IPS DF 6.9 (cell line): Measurements from ENCODE around the gene NGEF.

ENCODE experiments used
- DNase-seq: peaks from one replicate; pipeline ENCODE4 v3.0.0-alpha.2; 2013; ENCODE audit warnings: low read depth, low spot score
- H3K27ac ChIP-seq: one replicate; pipeline ENCODE4 v1.5.1; 2013; ENCODE audit warnings: low read length, control low read depth
- H3K27me3 ChIP-seq: 2 replicates; pipeline ENCODE4 v1.6.1; 2013; ENCODE audit warnings: mild to moderate bottlenecking, low read length; ENCODE audit not compliant: control insufficient read depth, insufficient read depth
- H3K36me3 ChIP-seq: 2 replicates; pipeline ENCODE4 v1.6.1; 2013; ENCODE audit warnings: low read length; ENCODE audit not compliant: control insufficient read depth, insufficient read depth
- H3K4me1 ChIP-seq: 2 replicates; pipeline ENCODE4 v1.6.1; 2013; ENCODE audit warnings: low read length; ENCODE audit not compliant: control insufficient read depth, insufficient read depth
- H3K4me3 ChIP-seq: 2 replicates; pipeline ENCODE4 v1.5.1; 2013; ENCODE audit warnings: mild to moderate bottlenecking, low read length
- H3K9me3 ChIP-seq: 2 replicates; pipeline ENCODE4 v1.6.1; 2013; ENCODE audit warnings: low read length, inconsistent platforms; ENCODE audit not compliant: control insufficient read depth, insufficient read depth
- WGBS: extraction: QIAGEN DNeasy Blood & Tissue Kit; methylation state at CpG from one replicate; pipeline ENCODE4 v1.1.7; 2013; ENCODE audit warnings: mixed read lengths, missing lambda C conversion rate; ENCODE audit not compliant: insufficient read length, insufficient coverage; 5-methylcytosine and 5-hydroxymethylcytosine counted together

Gene NGEF

GRCh38 chr2:233041722-233042323 lies 28.8 kb upstream of the NGEF start:
- no peaks in the 10 kb centered on the region for H3K4me1 ChIP-seq
- no CpG with 5 or more reads among the region's 10 CpGs for WGBS
- no peaks in the 10 kb centered on the region for H3K36me3 ChIP-seq
- H3K9me3 ChIP-seq: no peaks in the 10 kb centered on the region
- H3K27me3 ChIP-seq: no peaks in the 10 kb centered on the region
- H3K4me3 ChIP-seq: no peak overlapping the region
- no peak for DNase-seq
- no peak overlapping the region for H3K27ac ChIP-seq

DNA sequence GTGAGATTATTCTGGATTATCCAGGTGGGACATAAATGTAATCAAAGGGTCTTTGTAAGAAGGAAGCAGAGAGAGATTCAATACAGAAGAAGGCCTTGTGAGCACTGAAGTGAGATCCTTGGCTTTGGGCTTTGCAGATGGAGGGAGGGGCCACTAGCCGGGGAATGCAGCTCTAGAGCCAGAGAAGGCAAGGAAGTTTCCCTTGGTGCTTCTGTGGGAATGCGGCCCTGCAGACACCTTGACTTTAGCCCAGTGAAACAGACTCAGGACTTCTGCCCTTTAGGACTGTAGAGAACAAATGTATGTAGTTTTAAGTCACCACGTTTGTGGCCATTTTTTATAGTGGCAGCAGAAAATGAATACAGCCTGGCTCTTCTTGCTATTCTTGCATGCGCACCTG lies 27.5 kb upstream of the NGEF start:
- no peaks in the 10 kb centered on the region for H3K9me3 ChIP-seq
- no peaks in the 10 kb centered on the region for H3K36me3 ChIP-seq
- no CpG with 5 or more reads among the region's 4 CpGs for WGBS
- DNase-seq: no peak
- no peaks in the 10 kb centered on the region for H3K4me1 ChIP-seq
- no peak overlapping the region for H3K4me3 ChIP-seq
- no peaks in the 10 kb centered on the region for H3K27me3 ChIP-seq
- H3K27ac ChIP-seq: no peak overlapping the region

- no peak for DNase-seq
- Histone ChIP-seq H3K36me3 (no peaks in the 10 kb centered on the region), H3K27ac (no peak overlapping the region), H3K4me1 (no peaks in the 10 kb centered on the region), H3K4me3 (no peak overlapping the region), H3K9me3 (no peaks in the 10 kb centered on the region), H3K27me3 (no peaks in the 10 kb centered on the region)
- no CpG with 5 or more reads among the region's 10 CpGs for WGBS
Observed at GRCh38 chr2:233039846-233040530, 26.9 kb upstream of the NGEF start.

DNA sequence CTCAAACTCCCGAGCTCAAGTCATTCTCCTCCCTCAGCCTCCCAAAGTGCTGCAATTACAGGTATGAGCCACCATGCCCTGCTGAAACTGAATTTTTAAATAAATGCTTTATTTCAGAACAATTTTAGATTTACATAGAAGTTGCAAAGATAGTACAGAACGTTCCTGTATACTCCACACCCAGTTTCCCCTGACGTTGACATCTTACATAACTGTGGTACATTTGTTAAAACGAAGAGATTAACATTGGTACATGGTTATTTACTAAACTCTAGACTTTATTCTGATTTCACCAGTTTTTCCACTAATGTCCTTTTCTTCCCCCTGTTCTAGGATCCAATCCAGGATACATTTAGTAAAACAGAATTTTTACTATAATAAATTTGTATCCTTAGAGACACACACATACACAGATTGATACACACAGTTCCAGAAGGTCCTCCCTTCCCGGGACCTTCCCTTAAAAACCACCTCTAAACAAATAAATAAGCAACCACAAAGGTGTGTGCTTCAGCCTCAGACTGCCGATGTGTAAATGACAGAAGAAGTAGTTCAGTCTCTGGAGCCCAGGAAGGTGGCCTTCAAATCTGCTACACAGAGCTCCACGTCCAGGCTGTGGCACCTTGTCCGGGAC lies 26.3 kb upstream of the NGEF start:
- no CpG with 5 or more reads among the region's 8 CpGs for WGBS
- Histone ChIP-seq H3K9me3 (no peaks in the 10 kb centered on the region), H3K4me1 (no peaks in the 10 kb centered on the region), H3K36me3 (no peaks in the 10 kb centered on the region), H3K4me3 (no peak overlapping the region), H3K27me3 (no peaks in the 10 kb centered on the region), H3K27ac (no peak overlapping the region)
- DNase-seq: no peak

- WGBS: no CpG with 5 or more reads among the region's 2 CpGs
- Histone ChIP-seq H3K4me3 (no peak overlapping the region), H3K4me1 (no peaks in the 10 kb centered on the region), H3K9me3 (no peaks in the 10 kb centered on the region), H3K27me3 (no peaks in the 10 kb centered on the region), H3K27ac (no peak overlapping the region), H3K36me3 (no peaks in the 10 kb centered on the region)
- no peak for DNase-seq
Observed at GRCh38 chr2:233037078-233037477, 24.0 kb upstream of the NGEF start.

DNA sequence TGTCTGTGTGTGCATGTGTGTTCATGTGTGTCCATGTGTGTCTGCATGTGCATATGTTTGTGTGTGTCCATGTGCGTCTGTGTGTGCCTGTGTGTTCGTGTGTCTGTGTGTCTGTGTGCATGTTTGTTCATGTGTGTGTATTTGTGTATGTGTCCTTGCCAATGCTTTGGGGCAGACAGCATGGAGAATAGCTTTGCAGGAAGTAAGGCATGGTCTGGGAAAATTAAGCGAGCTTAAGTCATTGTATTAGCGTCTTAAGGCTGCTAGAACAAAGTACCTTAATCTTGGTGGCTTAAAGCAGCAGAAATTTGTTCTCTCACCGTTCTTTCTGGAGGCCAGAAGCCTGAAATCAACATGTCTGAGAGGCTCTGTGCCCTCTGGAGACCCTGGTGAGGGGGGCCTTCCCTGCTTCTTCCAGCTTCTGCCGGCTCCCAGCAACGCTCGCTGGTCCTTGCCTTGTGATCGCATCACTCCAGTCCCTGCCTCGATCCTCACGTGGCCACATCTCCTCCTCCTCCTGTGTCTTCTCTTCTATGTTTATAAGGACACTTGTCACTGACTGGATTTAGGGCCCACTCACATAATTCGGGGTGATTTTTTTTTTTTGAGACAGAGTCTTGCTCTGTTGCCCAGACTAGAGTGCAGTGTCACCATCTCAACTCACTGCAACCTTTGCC lies 23.2 kb upstream of the NGEF start:
- WGBS: no CpG with 5 or more reads among the region's 12 CpGs
- Histone ChIP-seq H3K36me3 (no peaks in the 10 kb centered on the region), H3K4me3 (no peak overlapping the region), H3K27me3 (no peaks in the 10 kb centered on the region), H3K9me3 (no peaks in the 10 kb centered on the region), H3K4me1 (no peaks in the 10 kb centered on the region), H3K27ac (no peak overlapping the region)
- DNase-seq: no peak

- Histone ChIP-seq H3K27me3 (no peaks in the 10 kb centered on the region), H3K36me3 (no peaks in the 10 kb centered on the region), H3K4me1 (no peaks in the 10 kb centered on the region), H3K27ac (no peak overlapping the region), H3K9me3 (no peaks in the 10 kb centered on the region), H3K4me3 (no peak overlapping the region)
- no CpG with 5 or more reads among the region's 23 CpGs for WGBS
- DNase-seq: no peak
Observed at GRCh38 chr2:233035426-233036161, 22.5 kb upstream of the NGEF start.

GRCh38 chr2:233034091-233034882 lies 21.2 kb upstream of the NGEF start:
- H3K27me3 ChIP-seq: no peaks in the 10 kb centered on the region
- H3K4me3 ChIP-seq: no peak overlapping the region
- WGBS: no CpG with 5 or more reads among the region's 37 CpGs
- H3K36me3 ChIP-seq: no peaks in the 10 kb centered on the region
- H3K27ac ChIP-seq: no peak overlapping the region
- no peak for DNase-seq
- H3K4me1 ChIP-seq: no peaks in the 10 kb centered on the region
- no peaks in the 10 kb centered on the region for H3K9me3 ChIP-seq

DNA sequence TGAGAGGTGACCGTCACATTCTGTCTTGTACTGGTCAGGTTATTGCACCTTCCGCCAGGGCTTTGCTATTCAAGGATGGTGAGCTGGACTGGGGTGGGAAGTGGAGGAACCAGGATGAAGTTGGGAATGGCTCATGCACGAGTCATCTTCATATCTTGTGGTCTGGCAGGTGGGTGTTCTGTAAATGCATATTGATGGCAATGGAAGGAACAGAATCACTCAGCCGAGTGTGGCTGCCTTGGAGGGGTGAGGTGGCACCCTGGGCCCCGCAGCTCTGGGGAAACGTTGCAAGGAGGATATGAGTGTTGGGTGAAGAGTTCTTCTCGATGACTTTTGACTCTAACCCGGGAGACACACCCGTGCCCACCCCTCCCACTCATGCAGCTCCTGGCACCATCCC lies 20.6 kb upstream of the NGEF start:
- H3K9me3 ChIP-seq: no peaks in the 10 kb centered on the region
- DNase-seq: no peak
- no peaks in the 10 kb centered on the region for H3K4me1 ChIP-seq
- H3K27me3 ChIP-seq: no peaks in the 10 kb centered on the region
- no peaks in the 10 kb centered on the region for H3K36me3 ChIP-seq
- H3K4me3 ChIP-seq: no peak overlapping the region
- WGBS: no CpG with 5 or more reads among the region's 9 CpGs
- H3K27ac ChIP-seq: no peak overlapping the region
